ENCODE results near the gene ZNF316.

Gene ZNF316

GRCh38 chr7:6653071-6654003 lies 16.2 kb downstream of the ZNF316 start:
- Histone ChIP-seq H3K36me3 (replicated peaks in 1 of 2; ENCODE audit: control insufficient read depth in 2 of 2, insufficient read depth in 2 of 2, low read length in 2 of 2) (peaks cover 41 to 61% of the 10 kb centered on the region in 2 donors), H2AK5ac (ENCODE audit: low read depth, low read length) (no peak overlapping the region), H3K23ac (ENCODE audit: low read depth, low read length, poor library complexity) (no peak overlapping the region), H3K4me3 (ENCODE audit: low read length in 2 of 2) (no peak overlapping the region), H2BK120ac (ENCODE audit: low read depth, low read length) (no peak overlapping the region), H3K27me3 (ENCODE audit: control insufficient read depth in 3 of 3, insufficient read depth in 3 of 3, low read depth in 1 of 3, low read length in 3 of 3) (no peaks in the 10 kb centered on the region), H4K91ac (ENCODE audit: low read depth, low read length, poor library complexity) (no peak overlapping the region), H3K18ac (ENCODE audit: low read length) (no peak overlapping the region), H3K14ac (ENCODE audit: low read length) (no peak overlapping the region), H2BK12ac (ENCODE audit: low read length) (no peak overlapping the region), H2AFZ (ENCODE audit: low read length) (no peak overlapping the region), H3K4me1 (ENCODE audit: control insufficient read depth in 2 of 2, insufficient read depth in 1 of 2, low read depth in 1 of 2, low read length in 2 of 2) (no peaks in the 10 kb centered on the region), H3K27ac (replicated peaks; ENCODE audit: low read length) (no peak overlapping the region), H3K4ac (ENCODE audit: low read length) (no peak overlapping the region), H3K79me1 (ENCODE audit: low read depth, low read length) (peaks cover 11% of the 10 kb centered on the region), H4K8ac (ENCODE audit: low read depth, low read length) (no peak overlapping the region), H3K9ac (ENCODE audit: low read depth, low read length, poor library complexity) (no peak overlapping the region), H2BK15ac (ENCODE audit: low read length) (no peak overlapping the region), H3K9me3 (replicated peaks in 1 of 2; ENCODE audit: control insufficient read depth in 2 of 2, insufficient read depth in 1 of 2, low read depth in 1 of 2, low read length in 2 of 2) (peaks cover 26 to 36% of the 10 kb centered on the region in 2 donors), H3K4me2 (ENCODE audit: insufficient read depth, low read length, poor library complexity, severe bottlenecking) (no peak overlapping the region), H2BK5ac (ENCODE audit: low read length) (peak overlapping the region; percentile 13)
- no CpG with 5 or more reads among the region's 146 CpGs for WGBS, 2 donors (ENCODE audit: extremely low coverage in 2 of 2, insufficient read length in 2 of 2, insufficient replicate concordance in 1 of 2)
- no peak for DNase-seq (ENCODE audit: low spot score)

- no peak overlapping the region for H3K18ac ChIP-seq (ENCODE audit: low read length)
- WGBS, 2 donors (ENCODE audit: extremely low coverage in 2 of 2, insufficient read length in 2 of 2, insufficient replicate concordance in 1 of 2): no CpG with 5 or more reads among the region's 94 CpGs
- peaks cover 38 to 51% of the 10 kb centered on the region in 2 donors for H3K36me3 ChIP-seq (replicated peaks in 1 of 2; ENCODE audit: control insufficient read depth in 2 of 2, insufficient read depth in 2 of 2, low read length in 2 of 2)
- H3K4me3 ChIP-seq (ENCODE audit: low read length in 2 of 2): no peak overlapping the region
- no peak overlapping the region for H2AFZ ChIP-seq (ENCODE audit: low read length)
- peaks cover 8% of the 10 kb centered on the region for H3K79me1 ChIP-seq (ENCODE audit: low read depth, low read length)
- H3K14ac ChIP-seq (ENCODE audit: low read length): no peak overlapping the region
- no peak overlapping the region for H3K4me2 ChIP-seq (ENCODE audit: insufficient read depth, low read length, poor library complexity, severe bottlenecking)
- no peak overlapping the region for H2BK120ac ChIP-seq (ENCODE audit: low read depth, low read length)
- H2AK5ac ChIP-seq (ENCODE audit: low read depth, low read length): no peak overlapping the region
- no peak overlapping the region for H4K91ac ChIP-seq (ENCODE audit: low read depth, low read length, poor library complexity)
- no peak overlapping the region for H3K4ac ChIP-seq (ENCODE audit: low read length)
- no peaks in the 10 kb centered on the region for H3K27me3 ChIP-seq (ENCODE audit: control insufficient read depth in 3 of 3, insufficient read depth in 3 of 3, low read depth in 1 of 3, low read length in 3 of 3)
- no peak overlapping the region for H3K9ac ChIP-seq (ENCODE audit: low read depth, low read length, poor library complexity)
- H3K4me1 ChIP-seq (ENCODE audit: control insufficient read depth in 2 of 2, insufficient read depth in 1 of 2, low read depth in 1 of 2, low read length in 2 of 2): peaks cover 2 to 7% of the 10 kb centered on the region in 2 donors
- peak overlapping the region; percentile 13 for H2BK5ac ChIP-seq (ENCODE audit: low read length)
- H2BK15ac ChIP-seq (ENCODE audit: low read length): no peak overlapping the region
- H2BK12ac ChIP-seq (ENCODE audit: low read length): peak overlapping the region; percentile 58
- peaks cover 26 to 36% of the 10 kb centered on the region in 2 donors for H3K9me3 ChIP-seq (replicated peaks in 1 of 2; ENCODE audit: control insufficient read depth in 2 of 2, insufficient read depth in 1 of 2, low read depth in 1 of 2, low read length in 2 of 2)
- no peak for DNase-seq (ENCODE audit: low spot score)
- no peak overlapping the region for H4K8ac ChIP-seq (ENCODE audit: low read depth, low read length)
- H3K23ac ChIP-seq (ENCODE audit: low read depth, low read length, poor library complexity): no peak overlapping the region
- no peak overlapping the region for H3K27ac ChIP-seq (replicated peaks; ENCODE audit: low read length)
Observed at GRCh38 chr7:6654113-6654841, 17.2 kb downstream of the ZNF316 start.

GRCh38 chr7:6654842-6655610 lies 17.9 kb downstream of the ZNF316 start:
- H2BK120ac ChIP-seq (ENCODE audit: low read depth, low read length): no peak overlapping the region
- no peak overlapping the region for H4K8ac ChIP-seq (ENCODE audit: low read depth, low read length)
- no CpG with 5 or more reads among the region's 48 CpGs for WGBS, 2 donors (ENCODE audit: extremely low coverage in 2 of 2, insufficient read length in 2 of 2, insufficient replicate concordance in 1 of 2)
- no peak overlapping the region for H2BK15ac ChIP-seq (ENCODE audit: low read length)
- no peak for DNase-seq (ENCODE audit: low spot score)
- H3K4me3 ChIP-seq (ENCODE audit: low read length in 2 of 2): no peak overlapping the region
- peaks cover 38 to 44% of the 10 kb centered on the region in 2 donors for H3K36me3 ChIP-seq (replicated peaks in 1 of 2; ENCODE audit: control insufficient read depth in 2 of 2, insufficient read depth in 2 of 2, low read length in 2 of 2)
- H3K4me2 ChIP-seq (ENCODE audit: insufficient read depth, low read length, poor library complexity, severe bottlenecking): no peak overlapping the region
- peaks cover 6 to 10% of the 10 kb centered on the region in 2 donors for H3K4me1 ChIP-seq (ENCODE audit: control insufficient read depth in 2 of 2, insufficient read depth in 1 of 2, low read depth in 1 of 2, low read length in 2 of 2)
- peaks cover 26 to 32% of the 10 kb centered on the region in 2 donors for H3K9me3 ChIP-seq (replicated peaks in 1 of 2; ENCODE audit: control insufficient read depth in 2 of 2, insufficient read depth in 1 of 2, low read depth in 1 of 2, low read length in 2 of 2)
- no peak overlapping the region for H3K18ac ChIP-seq (ENCODE audit: low read length)
- no peak overlapping the region for H2BK5ac ChIP-seq (ENCODE audit: low read length)
- H3K9ac ChIP-seq (ENCODE audit: low read depth, low read length, poor library complexity): no peak overlapping the region
- no peak overlapping the region for H2AK5ac ChIP-seq (ENCODE audit: low read depth, low read length)
- H3K27me3 ChIP-seq (ENCODE audit: control insufficient read depth in 3 of 3, insufficient read depth in 3 of 3, low read depth in 1 of 3, low read length in 3 of 3): no peaks in the 10 kb centered on the region
- no peak overlapping the region for H3K4ac ChIP-seq (ENCODE audit: low read length)
- no peak overlapping the region for H4K91ac ChIP-seq (ENCODE audit: low read depth, low read length, poor library complexity)
- H3K14ac ChIP-seq (ENCODE audit: low read length): no peak overlapping the region
- no peak overlapping the region for H2AFZ ChIP-seq (ENCODE audit: low read length)
- H2BK12ac ChIP-seq (ENCODE audit: low read length): no peak overlapping the region
- no peak overlapping the region for H3K23ac ChIP-seq (ENCODE audit: low read depth, low read length, poor library complexity)
- peaks cover 6% of the 10 kb centered on the region for H3K79me1 ChIP-seq (ENCODE audit: low read depth, low read length)
- H3K27ac ChIP-seq (replicated peaks; ENCODE audit: low read length): no peak overlapping the region

Data from neuronal stem cell (in vitro differentiated cells).